ENCODE data around the gene VSTM2B. TPM values are rescaled to one million over a fixed set of nuclear protein-coding genes. Genes with fewer than 3 reads are reported as not detected.

VSTM2B gene
- total and polyA plus RNA-seq, 11 donors: not detected

GRCh38 chr19:29497686-29498436, 27.9 kb upstream of the VSTM2B start:
- WGBS, 4 donors: 71 to 77% (median 74%) methylated on average over 12 of the region's 12 CpGs
- ATAC-seq (no peak), DNase-seq (no peak)
- TF ChIP-seq, protein P1, sequence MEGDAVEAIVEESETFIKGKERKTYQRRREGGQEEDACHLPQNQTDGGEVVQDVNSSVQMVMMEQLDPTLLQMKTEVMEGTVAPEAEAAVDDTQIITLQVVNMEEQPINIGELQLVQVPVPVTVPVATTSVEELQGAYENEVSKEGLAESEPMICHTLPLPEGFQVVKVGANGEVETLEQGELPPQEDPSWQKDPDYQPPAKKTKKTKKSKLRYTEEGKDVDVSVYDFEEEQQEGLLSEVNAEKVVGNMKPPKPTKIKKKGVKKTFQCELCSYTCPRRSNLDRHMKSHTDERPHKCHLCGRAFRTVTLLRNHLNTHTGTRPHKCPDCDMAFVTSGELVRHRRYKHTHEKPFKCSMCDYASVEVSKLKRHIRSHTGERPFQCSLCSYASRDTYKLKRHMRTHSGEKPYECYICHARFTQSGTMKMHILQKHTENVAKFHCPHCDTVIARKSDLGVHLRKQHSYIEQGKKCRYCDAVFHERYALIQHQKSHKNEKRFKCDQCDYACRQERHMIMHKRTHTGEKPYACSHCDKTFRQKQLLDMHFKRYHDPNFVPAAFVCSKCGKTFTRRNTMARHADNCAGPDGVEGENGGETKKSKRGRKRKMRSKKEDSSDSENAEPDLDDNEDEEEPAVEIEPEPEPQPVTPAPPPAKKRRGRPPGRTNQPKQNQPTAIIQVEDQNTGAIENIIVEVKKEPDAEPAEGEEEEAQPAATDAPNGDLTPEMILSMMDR (IDR thresholded peaks at IDR 0.05): no peak
- TF ChIP-seq POLR2A (IDR thresholded peaks at IDR 0.05): no peak
- Histone ChIP-seq H3K9me3 (no peaks in the 10 kb centered on the region), H3K4me3 (no peak overlapping the region), H3K36me3 (no peaks in the 10 kb centered on the region), H3K4me1 (no peaks in the 10 kb centered on the region), H3K27me3 (peaks cover 0 to 9% (median 0%) of the 10 kb centered on the region in 9 donors), H3K27ac (no peak overlapping the region)
- intact Hi-C loops (cut with DNase I): no loop called here

DNA sequence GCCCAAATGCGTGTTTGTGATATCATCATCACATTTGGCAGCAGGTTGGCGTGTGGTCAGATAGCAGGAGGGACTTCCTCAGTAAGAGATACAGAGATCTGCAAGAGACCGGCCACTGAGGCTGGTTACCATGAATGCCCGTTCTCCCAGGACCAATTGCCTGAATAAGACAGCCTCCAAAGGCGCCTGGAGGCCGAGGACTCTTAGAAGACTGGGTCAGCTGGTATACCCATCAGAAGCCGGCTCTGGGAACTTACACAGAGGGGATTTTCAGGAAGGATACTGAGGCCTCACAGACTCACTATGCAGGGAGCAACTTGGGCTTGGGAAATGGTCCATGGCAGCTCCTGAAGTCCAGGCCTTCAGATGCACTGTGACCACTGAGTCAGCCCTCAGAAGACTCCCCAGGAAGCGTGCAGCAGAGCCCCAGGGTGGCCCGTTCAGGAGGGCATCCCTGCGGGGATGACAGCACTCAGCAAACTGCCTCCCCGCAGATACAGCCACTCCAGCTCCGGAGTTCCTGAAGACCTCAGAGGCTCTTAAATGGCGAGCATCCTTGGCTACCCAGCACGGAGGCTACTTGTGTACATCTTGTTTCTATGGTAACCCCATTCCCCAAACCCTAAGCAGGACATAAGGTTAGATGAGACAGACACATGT, 26.4 kb upstream of the VSTM2B start:
- H3K9me3 ChIP-seq: no peaks in the 10 kb centered on the region
- no peaks in the 10 kb centered on the region for H3K4me1 ChIP-seq
- H3K4me3 ChIP-seq: no peak overlapping the region
- no peak overlapping the region for H3K27ac ChIP-seq
- intact Hi-C loops (cut with DNase I): no loop called here
- peaks cover 0 to 8% (median 0%) of the 10 kb centered on the region in 9 donors for H3K27me3 ChIP-seq
- no peaks in the 10 kb centered on the region for H3K36me3 ChIP-seq
- DNase-seq: no peak
- no peak for TF ChIP-seq POLR2A (IDR thresholded peaks at IDR 0.05)
- TF ChIP-seq, protein P1 (IDR thresholded peaks at IDR 0.05): no peak
- ATAC-seq: no peak
- WGBS, 4 donors: 66 to 75% (median 71%) methylated on average over 12 to 14 of the region's 14 CpGs

DNA sequence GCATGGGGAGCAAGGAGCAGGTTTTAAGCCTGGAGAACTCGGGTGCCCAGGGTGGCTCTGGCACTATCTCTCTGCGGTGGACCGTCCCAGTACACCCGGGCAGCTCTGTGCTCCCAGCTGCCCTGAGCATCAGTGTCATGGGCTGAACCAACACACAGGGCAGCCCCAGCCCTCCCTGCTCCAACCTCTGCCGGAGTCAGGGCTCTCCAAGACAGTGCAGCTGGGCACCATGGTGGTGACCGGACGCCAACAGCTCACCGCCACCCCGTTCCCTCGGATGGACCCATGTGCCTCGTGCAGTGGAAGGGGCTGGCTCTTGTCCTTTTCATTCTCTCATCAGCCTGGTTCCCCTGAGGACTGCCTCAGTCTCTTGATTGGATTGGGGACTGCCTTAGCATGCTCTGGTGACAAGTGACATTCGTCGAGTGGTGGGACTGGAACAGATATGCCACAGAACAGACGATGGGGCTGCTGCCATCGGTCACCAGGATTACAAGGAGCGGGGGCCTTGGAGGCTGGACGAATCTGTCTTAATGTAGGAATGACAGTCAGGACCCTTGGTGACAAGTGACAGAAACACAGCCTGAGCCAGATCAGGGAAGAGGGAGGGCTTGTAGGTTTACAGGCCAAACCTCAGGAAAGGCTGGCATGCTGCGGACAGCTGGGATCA, 25.7 kb upstream of the VSTM2B start:
- H3K9me3 ChIP-seq: no peaks in the 10 kb centered on the region
- WGBS, 4 donors: 68 to 72% (median 70%) methylated on average over 15 to 18 of the region's 18 CpGs
- intact Hi-C loops (cut with DNase I): no loop called here
- H3K27ac ChIP-seq: no peak overlapping the region
- ATAC-seq (no peak), DNase-seq (no peak)
- no peaks in the 10 kb centered on the region for H3K36me3 ChIP-seq
- H3K4me1 ChIP-seq: no peaks in the 10 kb centered on the region
- TF ChIP-seq, protein P1 (IDR thresholded peaks at IDR 0.05): no peak
- TF ChIP-seq POLR2A (IDR thresholded peaks at IDR 0.05): no peak
- H3K4me3 ChIP-seq: no peak overlapping the region
- peaks cover 0 to 8% (median 0%) of the 10 kb centered on the region in 9 donors for H3K27me3 ChIP-seq

Data from heart left ventricle (tissue), 16 donors.